Endothelial cell of umbilical vein (primary cell): Measurements from ENCODE around the gene PLA2G4E. TPM values are rescaled to one million over a fixed set of nuclear protein-coding genes. Genes with fewer than 3 reads are reported as not detected.

Experiments
- BruUV-seq: library from RNA; stranded (reverse); fragments of 400-500 nt; replicated peaks from 2 replicates; lab custom pipeline; 2021; lab: Mats Ljungman, UMichigan
- CTCF ChIA-PET: fragments of 300-600, 350-600 bp; sonication (Branson Sonifier 250); formaldehyde crosslinking; loops from one replicate; lab custom pipeline; 2021; ENCODE audit warnings: antibody characterized with exemption, inconsistent platforms; lab: Charles Lee
- POLR2A ChIA-PET: fragments of 300-600, 350-600 bp; sonication (Branson Sonifier 250); formaldehyde crosslinking; loops from one replicate; lab custom pipeline; 2021; ENCODE audit warnings: antibody characterized with exemption, inconsistent platforms; lab: Charles Lee
- DNase-seq: peaks from one replicate; pipeline ENCODE4 v3.0.0-alpha.2; 2011; ENCODE audit warnings: low read depth, low spot score
- FAIRE-seq: peaks from 2 replicates; lab custom pipeline; 2011; peaks lifted over from hg19 to GRCh38; lab: Jason Lieb, UNC
- H2AFZ ChIP-seq: 2 replicates; pipeline ENCODE4 v1.6.0; 2012; ENCODE audit warnings: low read depth, low read length, control low read depth, inconsistent platforms
- H3K27ac ChIP-seq: 2 replicates; pipeline ENCODE4 v1.5.1; 2011; ENCODE audit warnings: low read depth, mild to moderate bottlenecking, control low read depth, low read length, moderate library complexity; ENCODE audit not compliant: insufficient read depth
- H3K27me3 ChIP-seq, 2 experiments: 2 replicates each; pipeline versions ENCODE4 v1.6.0 to v1.6.1; 2011; ENCODE audit warnings: low read length in 2 of 2, mixed read lengths in 1 of 2; ENCODE audit not compliant: control insufficient read depth in 2 of 2, insufficient read depth in 2 of 2
- H3K36me3 ChIP-seq, 2 experiments: 2 replicates in 1 of 2; 3 replicates in 1 of 2; pipeline ENCODE4 v1.5.1; 2011; ENCODE audit warnings: low read length in 2 of 2, mild to moderate bottlenecking in 1 of 2, moderate library complexity in 1 of 2; ENCODE audit not compliant: control insufficient read depth in 2 of 2, insufficient read depth in 2 of 2; ENCODE audit errors: extremely low read depth in 1 of 2
- H3K4me1 ChIP-seq: 3 replicates; pipeline ENCODE4 v1.5.1; 2011; ENCODE audit warnings: mild to moderate bottlenecking, low read length; ENCODE audit not compliant: control insufficient read depth, insufficient read depth; ENCODE audit errors: extremely low read depth
- H3K4me2 ChIP-seq: 2 replicates; pipeline ENCODE4 v1.6.1; 2011; ENCODE audit warnings: low read length, control low read depth, mixed read lengths; ENCODE audit not compliant: insufficient read depth
- H3K4me3 ChIP-seq, 3 experiments: fragments of 200-600 bp in 1 of 3; sonication (generic), shearing (Covaris generic) in 1 of 3; replicated peaks in 1 of 3; 2 replicates each; pipeline ENCODE4 v1.5.1; 2011 to 2016; ENCODE audit warnings: control low read depth in 3 of 3, low read length in 3 of 3, mild to moderate bottlenecking in 2 of 3, inconsistent platforms in 1 of 3, low read depth in 1 of 3, moderate library complexity in 1 of 3; ENCODE audit not compliant: insufficient read depth in 1 of 3
- H3K79me2 ChIP-seq: 2 replicates; pipeline ENCODE4 v1.6.0; 2012; ENCODE audit warnings: low read length, inconsistent platforms; ENCODE audit not compliant: control insufficient read depth, insufficient read depth
- H3K9ac ChIP-seq: replicated peaks from 2 replicates; pipeline ENCODE3; 2011; ENCODE audit warnings: low read length, control low read depth; ENCODE audit not compliant: insufficient read depth; ENCODE audit errors: extremely low read depth
- H3K9me1 ChIP-seq: replicated peaks from 3 replicates; pipeline ENCODE4 v1.6.0; 2011; ENCODE audit warnings: mild to moderate bottlenecking, low read length; ENCODE audit not compliant: control insufficient read depth, insufficient read depth; ENCODE audit errors: extremely low read depth
- H3K9me3 ChIP-seq: replicated peaks from 2 replicates; pipeline ENCODE4 v1.5.1; 2012; ENCODE audit warnings: low read length, inconsistent platforms; ENCODE audit not compliant: control insufficient read depth, insufficient read depth
- H4K20me1 ChIP-seq: replicated peaks from 2 replicates; pipeline ENCODE3; 2011; ENCODE audit warnings: mild to moderate bottlenecking, low read length; ENCODE audit not compliant: control insufficient read depth, insufficient read depth; ENCODE audit errors: extremely low read depth
- FOS ChIP-seq: IDR thresholded peaks from 2 replicates; pipeline ENCODE4 v1.6.1; 2011; ENCODE audit warnings: mild to moderate bottlenecking, low read length, moderate library complexity, borderline replicate concordance; ENCODE audit not compliant: insufficient read depth
- GATA2 ChIP-seq: IDR thresholded peaks from 2 replicates; pipeline ENCODE4 v1.7.0; 2011; ENCODE audit warnings: low read depth, mild to moderate bottlenecking, moderate library complexity, mixed read lengths, low read length; ENCODE audit not compliant: insufficient read length, insufficient read depth
- JUN ChIP-seq: IDR thresholded peaks from 2 replicates; pipeline ENCODE4 v1.6.1; 2011; ENCODE audit warnings: borderline replicate concordance, low read depth; ENCODE audit not compliant: insufficient read length, insufficient read depth
- dilution Hi-C: fragments of 300-500 bp; cut with MboI; formaldehyde crosslinking; loops from one replicate; pipeline ENCODE4 v1.15.0; 2019; ENCODE audit warnings: low sequenced_read_pairs; ENCODE audit not compliant: extremely low pct_ligation_motif_present
- intact Hi-C: fragments of 100-400 bp; cut with micrococcal nuclease; formaldehyde crosslinking; loops from one replicate; pipeline ENCODE4 v1.10.0; 2022
- polyA plus RNA-seq, 4 experiments: library from polyadenylated mRNA; depleted of rRNA in 3 of 4; stranded (reverse) in 3 of 4; unstranded in 1 of 4; fragments of >200 nt; gene quantifications; 2 replicates each; pipeline versions ENCODE4 v1.2.1 to v1.2.3, GENCODE V29; 2011 to 2012; ENCODE audit warnings: missing spikeins in 1 of 4
- total RNA-seq: library from RNA; stranded (reverse); gene quantifications from 2 replicates; pipeline ENCODE4 v1.2.3, GENCODE V29; 2021
- TF ChIP-seq, protein P1 (sequence below): IDR thresholded peaks from 2 replicates; pipeline ENCODE4 v1.6.1; 2011; ENCODE audit not compliant: insufficient read depth, insufficient read length
- TF ChIP-seq, protein P2 (sequence below), 2 donors: IDR thresholded peaks; 1 replicate in 1 of 2; 2 replicates in 1 of 2; pipeline ENCODE4 v1.5.1; 2011; ENCODE audit warnings: low read length in 2 of 2, mild to moderate bottlenecking in 2 of 2, moderate library complexity in 2 of 2, control low read depth in 1 of 2, inconsistent platforms in 1 of 2, low read depth in 1 of 2; ENCODE audit not compliant: insufficient read depth in 1 of 2; ENCODE audit errors: extremely low read depth in 1 of 2

The PLA2G4E gene
- total and polyA plus RNA-seq, 2 donors (not counting 3 experiments of a cell fraction or from before 2014, with no cell fraction given), result not detected

DNA sequence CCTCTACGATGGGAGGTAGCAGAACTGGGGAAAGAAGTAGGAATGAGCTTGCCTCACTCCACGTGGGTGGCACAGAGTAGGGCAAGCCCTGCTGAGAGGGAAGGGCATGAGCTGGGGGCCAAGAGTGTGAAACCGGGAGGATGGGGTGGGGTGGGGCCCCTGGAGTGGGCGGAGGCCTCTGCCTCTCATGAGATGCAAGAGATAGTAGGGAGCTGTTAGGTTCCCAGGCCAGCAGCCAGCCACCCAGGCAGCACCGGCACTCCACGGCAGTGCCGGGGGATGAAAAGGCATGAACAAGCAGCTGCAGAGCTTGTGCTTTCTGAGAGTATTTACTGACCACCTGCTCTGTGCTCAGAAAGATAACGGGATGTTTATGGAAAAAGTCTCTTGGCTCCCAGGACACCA is 24.4 kb upstream of the PLA2G4E start:
- Histone ChIP-seq H3K36me3 (no peaks in the 10 kb centered on the region), H3K9me1 (no peaks in the 10 kb centered on the region), H2AFZ (no peak overlapping the region), H3K27me3 (peaks cover 4 to 7% of the 10 kb centered on the region in 2 experiments), H3K9ac (no peak overlapping the region), H3K4me1 (no peaks in the 10 kb centered on the region), H3K4me2 (no peak overlapping the region), H3K4me3 (no peak overlapping the region), H3K79me2 (no peaks in the 10 kb centered on the region), H3K9me3 (no peaks in the 10 kb centered on the region), H4K20me1 (no peaks in the 10 kb centered on the region), H3K27ac (no peak overlapping the region)
- FAIRE-seq (no peak), DNase-seq (no peak)
- intact Hi-C loops, result no loop called here
- TF ChIP-seq JUN (no peak), FOS (no peak), GATA2 (no peak)
- TF ChIP-seq, protein P1, sequence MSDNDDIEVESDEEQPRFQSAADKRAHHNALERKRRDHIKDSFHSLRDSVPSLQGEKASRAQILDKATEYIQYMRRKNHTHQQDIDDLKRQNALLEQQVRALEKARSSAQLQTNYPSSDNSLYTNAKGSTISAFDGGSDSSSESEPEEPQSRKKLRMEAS, result no peak
- TF ChIP-seq, protein P2, sequence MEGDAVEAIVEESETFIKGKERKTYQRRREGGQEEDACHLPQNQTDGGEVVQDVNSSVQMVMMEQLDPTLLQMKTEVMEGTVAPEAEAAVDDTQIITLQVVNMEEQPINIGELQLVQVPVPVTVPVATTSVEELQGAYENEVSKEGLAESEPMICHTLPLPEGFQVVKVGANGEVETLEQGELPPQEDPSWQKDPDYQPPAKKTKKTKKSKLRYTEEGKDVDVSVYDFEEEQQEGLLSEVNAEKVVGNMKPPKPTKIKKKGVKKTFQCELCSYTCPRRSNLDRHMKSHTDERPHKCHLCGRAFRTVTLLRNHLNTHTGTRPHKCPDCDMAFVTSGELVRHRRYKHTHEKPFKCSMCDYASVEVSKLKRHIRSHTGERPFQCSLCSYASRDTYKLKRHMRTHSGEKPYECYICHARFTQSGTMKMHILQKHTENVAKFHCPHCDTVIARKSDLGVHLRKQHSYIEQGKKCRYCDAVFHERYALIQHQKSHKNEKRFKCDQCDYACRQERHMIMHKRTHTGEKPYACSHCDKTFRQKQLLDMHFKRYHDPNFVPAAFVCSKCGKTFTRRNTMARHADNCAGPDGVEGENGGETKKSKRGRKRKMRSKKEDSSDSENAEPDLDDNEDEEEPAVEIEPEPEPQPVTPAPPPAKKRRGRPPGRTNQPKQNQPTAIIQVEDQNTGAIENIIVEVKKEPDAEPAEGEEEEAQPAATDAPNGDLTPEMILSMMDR (IDR thresholded peaks at IDR 0.05; ENCODE audit: extremely low read depth in 1 of 2, insufficient read depth in 1 of 2, low read depth in 1 of 2, low read length in 2 of 2), result no peak
- dilution Hi-C loops, result no loop called here
- no TSS peak for BruUV-seq
- POLR2A ChIA-PET, result no interaction called here
- CTCF ChIA-PET, result interaction anchor here (1.2 kb wide), 1 partner anchor 12 kb away, joined by 7 read pairs; no protein-coding TSS in a partner anchor
